Raji (cell line): ENCODE data around the gene LSM12.

Experiments
- POLR2A ChIP-seq: IDR thresholded peaks from 2 replicates; pipeline ENCODE4 v1.6.1; 2011; ENCODE audit warnings: low read depth, low read length, control low read depth; ENCODE audit not compliant: insufficient read depth

Gene LSM12

DNA sequence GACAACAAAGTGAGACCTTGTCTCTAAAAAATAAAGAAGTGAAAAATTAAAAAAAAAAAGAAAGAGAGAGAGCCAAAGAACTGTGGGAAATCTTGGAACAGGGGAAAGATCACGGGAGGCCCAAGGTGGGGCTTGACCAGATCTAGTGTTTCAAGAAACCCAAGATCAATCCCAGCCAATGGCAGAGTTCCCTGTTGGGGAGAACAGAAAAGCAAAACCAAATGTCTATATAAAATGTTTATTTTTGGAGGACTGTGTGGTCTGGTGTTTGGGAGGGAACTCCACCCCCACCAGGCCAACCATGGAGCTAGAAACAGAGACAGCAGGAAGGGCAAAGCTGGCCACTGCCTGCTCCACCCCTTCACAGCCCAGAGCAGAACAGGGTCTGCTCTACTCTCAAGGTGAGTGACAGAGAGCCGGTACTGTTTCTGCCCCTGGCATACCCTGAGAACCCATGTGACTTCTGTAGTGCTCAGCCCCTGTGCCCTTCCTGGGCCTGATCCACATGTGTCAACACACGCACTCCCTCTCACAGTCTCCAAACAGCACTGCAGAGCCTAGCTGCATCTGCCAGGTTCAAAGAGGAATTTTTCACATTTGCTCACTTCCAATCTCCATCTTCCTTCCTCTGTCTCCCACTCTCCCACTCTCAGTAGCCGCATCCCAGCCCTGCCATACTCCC lies 55.4 kb downstream of the LSM12 start:
- no peak for TF ChIP-seq POLR2A

DNA sequence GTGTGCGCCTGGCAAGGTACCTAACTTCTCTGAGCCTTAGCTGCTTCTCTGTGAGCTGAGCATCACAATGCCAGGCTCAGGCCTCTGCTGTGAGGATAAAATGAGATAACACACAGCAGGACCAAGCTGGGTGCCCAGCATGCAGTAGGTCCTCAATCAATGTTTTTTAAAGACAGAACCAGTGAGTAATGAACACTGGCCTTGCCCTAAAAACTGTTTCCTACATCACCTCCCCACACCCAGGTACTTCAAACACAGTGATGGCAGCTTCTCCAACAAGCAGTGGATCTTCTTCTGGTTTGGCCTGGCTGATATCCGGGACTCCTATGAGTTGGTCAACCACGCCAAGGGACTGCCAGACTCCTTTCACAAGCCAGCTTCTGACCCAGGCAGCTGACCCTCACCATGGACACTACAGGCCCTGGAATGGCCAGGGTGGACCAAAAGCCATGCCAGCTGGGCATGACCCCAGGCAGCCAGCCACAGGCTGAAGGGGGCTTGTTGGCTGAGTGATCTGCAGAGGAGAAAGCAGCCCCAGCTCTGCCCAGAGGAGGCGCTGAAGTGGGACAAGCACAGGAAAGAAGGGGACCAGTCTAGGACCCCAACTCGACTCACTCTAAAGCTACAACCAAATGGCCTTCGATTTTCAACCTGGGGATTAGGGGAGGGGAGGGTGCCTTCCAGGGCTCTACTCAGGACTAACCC lies 58.1 kb downstream of the LSM12 start:
- TF ChIP-seq POLR2A = no peak

DNA sequence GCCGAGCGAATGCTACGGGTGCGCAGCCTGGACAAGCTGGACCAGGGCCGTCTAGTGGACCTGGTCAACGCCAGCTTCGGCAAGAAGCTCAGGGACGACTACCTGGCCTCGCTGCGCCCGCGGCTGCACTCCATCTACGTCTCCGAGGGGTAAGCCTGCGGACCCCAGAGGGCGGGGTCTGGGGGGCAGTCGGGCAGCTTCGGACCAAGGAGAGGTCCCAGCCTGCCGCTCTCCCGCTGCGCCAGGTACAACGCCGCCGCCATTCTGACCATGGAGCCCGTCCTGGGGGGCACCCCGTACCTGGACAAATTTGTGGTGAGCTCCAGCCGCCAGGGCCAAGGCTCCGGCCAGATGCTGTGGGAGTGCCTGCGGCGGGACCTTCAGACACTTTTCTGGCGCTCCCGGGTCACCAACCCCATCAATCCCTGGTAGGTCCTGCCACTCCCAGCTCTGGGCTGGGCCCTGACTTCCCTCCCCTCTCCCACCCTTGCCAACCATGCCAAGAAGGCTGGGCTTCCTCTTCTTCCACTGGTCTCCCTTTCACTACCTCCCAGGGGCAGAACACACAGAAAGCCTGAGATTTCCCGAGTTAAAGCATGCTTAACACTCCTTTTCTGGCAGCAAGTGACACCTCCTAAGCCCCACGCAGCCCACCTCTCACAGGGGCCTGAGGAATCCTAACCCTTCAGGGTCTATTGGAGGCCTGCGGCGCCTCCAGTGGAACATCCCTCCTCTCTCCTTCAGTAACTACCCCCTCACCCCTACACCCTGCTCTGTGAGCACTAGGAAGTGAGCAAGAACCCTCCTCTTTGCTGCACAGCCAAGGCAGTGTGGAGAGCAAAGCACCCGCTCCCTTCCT lies 58.9 kb downstream of the LSM12 start:
- TF ChIP-seq POLR2A = no peak; the same call in 1 of the 2 replicates

GRCh38 chr17:44006598-44007345 lies 59.7 kb downstream of the LSM12 start:
- peak; percentile 39; the same call in 1 of the 2 replicates for TF ChIP-seq POLR2A

DNA sequence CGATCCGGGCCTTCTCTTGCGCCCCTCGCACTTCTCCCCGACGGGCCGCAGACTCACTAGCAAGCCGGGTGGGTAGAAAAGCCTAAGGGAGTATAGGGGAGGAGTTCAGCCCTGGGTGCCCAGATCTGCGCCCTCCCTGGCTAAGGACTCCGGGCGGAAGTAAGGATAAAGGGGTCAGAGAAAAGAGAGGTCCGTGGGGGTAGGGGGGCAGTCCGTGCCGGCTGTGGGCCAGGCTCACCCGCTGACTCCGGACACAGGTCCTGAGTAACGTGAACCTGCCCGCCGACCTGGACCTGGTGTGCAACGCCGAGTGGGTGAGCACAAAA lies 60.2 kb downstream of the LSM12 start:
- no peak for TF ChIP-seq POLR2A

GRCh38 chr17:44005527-44006271 lies 60.8 kb downstream of the LSM12 start:
- TF ChIP-seq POLR2A = no peak

DNA sequence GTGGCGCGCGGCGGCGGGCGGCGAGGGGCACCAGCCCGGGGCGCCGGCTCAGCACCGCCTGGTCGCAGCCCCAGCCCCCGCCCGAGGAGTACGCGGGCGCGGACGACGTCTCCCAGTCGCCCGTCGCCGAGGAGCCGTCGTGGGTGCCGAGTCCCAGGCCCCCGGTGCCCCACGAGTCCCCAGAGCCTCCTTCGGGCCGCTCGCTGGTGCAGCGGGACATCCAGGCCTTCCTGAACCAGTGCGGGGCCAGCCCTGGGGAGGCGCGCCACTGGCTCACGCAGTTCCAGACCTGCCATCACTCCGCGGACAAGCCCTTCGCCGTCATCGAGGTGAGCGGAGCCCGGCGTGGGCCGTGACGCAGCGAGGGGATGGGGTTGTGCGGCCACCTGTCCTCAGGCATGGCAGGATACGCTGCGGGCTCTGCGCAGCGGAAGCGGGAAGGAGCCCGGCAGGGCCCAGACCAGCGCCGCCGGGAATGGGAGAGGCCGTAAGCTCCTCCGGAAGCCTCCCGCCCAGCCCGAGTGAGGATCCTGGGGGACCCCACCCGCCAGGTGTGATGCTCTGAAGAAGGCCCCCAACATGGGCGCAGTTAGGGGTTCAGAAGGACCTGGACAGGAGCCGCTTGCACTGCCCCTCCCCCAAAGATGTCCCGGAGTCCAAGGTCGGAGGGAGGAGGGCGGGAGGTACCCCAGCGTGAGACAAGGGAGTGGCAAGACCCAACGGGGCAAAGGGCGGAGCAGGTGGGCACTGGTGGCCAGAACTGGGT lies 61.5 kb downstream of the LSM12 start:
- no peak for TF ChIP-seq POLR2A

DNA sequence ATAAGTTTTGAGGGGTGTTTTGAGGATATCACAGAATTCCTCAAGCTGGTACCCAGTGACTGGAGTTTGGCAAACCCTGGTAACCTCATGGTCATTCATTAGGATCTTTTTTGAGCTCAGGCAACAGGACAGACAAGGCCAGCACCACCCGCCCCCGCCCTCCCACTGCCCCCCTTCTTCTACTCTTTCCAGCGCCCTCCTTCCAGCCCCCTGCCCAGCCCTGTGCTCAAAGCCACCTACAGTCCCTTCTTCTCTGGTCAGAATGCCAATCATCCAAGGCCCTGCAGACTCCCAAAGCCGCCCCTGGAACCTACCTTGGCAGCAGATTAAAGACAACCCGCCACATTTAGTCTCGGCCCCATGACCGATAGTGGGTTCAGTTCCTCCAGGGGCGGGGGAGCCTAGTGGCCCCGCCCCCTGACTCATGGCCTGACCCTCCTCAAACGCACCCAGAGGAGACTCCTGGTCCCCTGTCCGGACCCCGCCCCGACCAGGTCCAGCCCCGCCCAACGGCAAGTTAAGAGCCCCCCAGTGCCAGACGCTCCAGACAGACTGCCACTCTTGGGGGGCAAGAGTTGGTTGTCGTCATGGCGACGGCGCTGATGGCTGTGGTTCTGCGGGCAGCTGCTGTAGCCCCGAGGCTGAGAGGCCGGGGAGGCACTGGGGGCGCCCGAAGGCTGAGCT lies 62.3 kb downstream of the LSM12 start, which contains the start of gene NAGS:
NAGS (plus strand) TSS at position 546 of the 684 bp plus-strand sequence; CDS start at position 588, 42 bp downstream.
- TF ChIP-seq POLR2A = no peak

GRCh38 chr17:44002141-44002848 lies 64.2 kb downstream of the LSM12 start:
- no peak for TF ChIP-seq POLR2A

DNA sequence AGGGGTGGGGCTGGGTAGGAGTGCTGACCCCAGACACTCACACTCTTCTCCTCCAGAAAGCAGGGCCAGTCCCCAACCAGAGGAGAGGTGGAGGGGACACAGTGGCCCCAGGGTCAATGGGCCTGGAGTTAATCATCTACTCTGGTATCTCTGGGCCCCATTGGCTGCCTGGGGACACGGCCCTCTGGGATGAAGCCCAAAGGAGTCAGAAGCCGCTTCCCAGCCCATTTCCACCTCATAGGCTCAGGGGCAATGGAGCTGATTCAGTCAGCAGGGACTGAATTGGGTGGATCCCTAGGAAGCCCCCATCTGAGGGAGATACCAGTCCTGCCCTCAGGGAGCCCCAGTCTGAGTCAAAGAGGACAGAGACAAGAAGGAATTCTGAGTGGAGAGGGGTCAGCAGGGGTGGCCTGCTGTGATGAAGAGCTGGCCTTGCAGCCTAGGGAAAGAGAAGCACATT lies 65.0 kb downstream of the LSM12 start:
- TF ChIP-seq POLR2A = no peak

GRCh38 chr17:44000871-44001460 lies 65.5 kb downstream of the LSM12 start:
- no peak for TF ChIP-seq POLR2A
